Activated T-helper 1 cell treated with anti-CD3 and anti-CD28 coated beads, Interleukin-12 subunit alpha, Interleukin-12 subunit beta, Interleukin-2, Interleukin-4 antibody, amounts not matched to agents 30 ng/mL and 10 ng/mL and 1 ng/mL, durations not matched to agents 14 hours and 24 hours and 36 hours (primary cell): ENCODE data around the gene BPI. TPM values are rescaled to one million over a fixed set of nuclear protein-coding genes. Genes with fewer than 3 reads are reported as not detected.
A peak's percentile ranks its signal among the peaks of the same experiment; 100 is the strongest.
"Not testable (repeated sequence)": the region's sequence is repeated elsewhere in the genome, so short reads cannot be mapped to it uniquely, and the experiment has no call there.

Source experiments
- DNase-seq: peaks from one replicate; pipeline ENCODE4 v3.0.0; 2021; ENCODE audit warnings: low spot score
- H3K27ac Mint-ChIP-seq: one replicate; pipeline ENCODE4 v1.8.0; 2021; ENCODE audit warnings: mild to moderate bottlenecking, mixed read lengths
- H3K27me3 Mint-ChIP-seq: one replicate; pipeline ENCODE4 v1.8.0; 2022; ENCODE audit warnings: mild to moderate bottlenecking, moderate library complexity, mixed read lengths; ENCODE audit not compliant: insufficient read depth
- H3K36me3 Mint-ChIP-seq: one replicate; pipeline ENCODE4 v1.8.0; 2021; ENCODE audit warnings: low read depth, mixed read lengths
- H3K4me1 Mint-ChIP-seq: one replicate; pipeline ENCODE4 v1.8.0; 2021; ENCODE audit warnings: low read depth, mixed read lengths
- H3K4me3 Mint-ChIP-seq: one replicate; pipeline ENCODE4 v1.8.0; 2021; ENCODE audit warnings: mild to moderate bottlenecking, moderate library complexity, mixed read lengths
- H3K9me3 Mint-ChIP-seq: one replicate; pipeline ENCODE4 v1.8.0; 2021; ENCODE audit warnings: mixed read lengths
- intact Hi-C: fragments of 100-400 bp; cut with micrococcal nuclease; formaldehyde crosslinking; loops from one replicate; pipeline ENCODE4 v1.15.1; 2024
- total RNA-seq: library from RNA; stranded (reverse); gene quantifications from 2 replicates; pipeline ENCODE4 v1.2.3, GENCODE V29; 2022

Gene BPI
- not detected in 2 replicates for total RNA-seq

- H3K36me3 Mint-ChIP-seq = no peaks in the 10 kb centered on the region
- no peak within 1 kb of the TSS for H3K4me3 Mint-ChIP-seq
- peak within 1 kb of the TSS; percentile 44 for H3K27ac Mint-ChIP-seq
- H3K27me3 Mint-ChIP-seq = peaks cover 35% of the 10 kb centered on the region
- H3K9me3 Mint-ChIP-seq = no peaks in the 10 kb centered on the region
- intact Hi-C loops = no loop called here
- H3K4me1 Mint-ChIP-seq = peaks cover 20% of the 10 kb centered on the region
- DNase-seq = no peak
Observed at GRCh38 chr20:38303908-38304379, at the start of gene BPI. BPI (plus strand) TSS chr20:38304156; CDS start chr20:38304224, 68 bp downstream.

DNA sequence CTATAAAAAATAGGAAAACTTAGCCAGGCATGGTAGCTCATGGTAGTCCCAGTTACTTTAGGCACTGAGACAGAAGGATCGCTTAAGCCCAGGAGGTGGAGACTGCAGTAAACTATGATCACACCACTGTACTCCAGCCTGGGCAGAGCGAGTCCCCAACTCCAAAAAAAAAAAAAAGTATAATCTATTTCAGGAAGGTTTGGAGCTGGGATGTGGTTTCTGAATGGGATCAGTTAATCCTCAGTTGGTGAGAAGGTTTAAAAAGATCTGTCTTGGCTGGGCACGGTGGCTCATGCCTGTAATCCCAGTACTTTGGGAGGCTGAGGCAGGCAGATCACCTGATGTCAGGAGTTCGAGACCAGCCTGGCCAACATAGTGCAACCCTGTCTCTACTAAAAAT, 49.3 kb upstream of the BPI start:
- H3K27ac Mint-ChIP-seq, H3K36me3 Mint-ChIP-seq, H3K9me3 Mint-ChIP-seq, DNase-seq, H3K27me3 Mint-ChIP-seq, intact Hi-C loops, H3K4me1 Mint-ChIP-seq, H3K4me3 Mint-ChIP-seq: not testable (repeated sequence)

DNA sequence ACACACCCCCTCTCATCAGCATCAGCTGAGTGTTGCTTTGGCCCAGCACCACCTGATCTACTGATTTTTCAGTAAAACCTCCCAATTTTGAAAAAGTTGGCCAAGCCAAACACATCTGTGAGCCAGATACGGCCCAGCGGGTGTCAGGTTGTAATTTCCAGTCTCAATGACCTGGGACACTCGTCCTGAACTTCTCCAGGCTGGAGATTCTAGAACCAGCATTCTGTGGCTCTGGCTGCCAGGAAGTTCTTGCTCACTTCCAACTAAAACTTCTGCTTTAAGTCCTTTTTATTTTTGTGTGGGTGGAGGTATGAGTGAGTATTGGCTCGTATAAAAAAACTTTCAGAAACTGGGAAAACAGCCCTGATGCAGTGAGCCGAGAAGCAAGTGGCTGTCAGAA, 48.6 kb upstream of the BPI start:
- no peak overlapping the region for H3K4me3 Mint-ChIP-seq
- peaks cover 15% of the 10 kb centered on the region for H3K27me3 Mint-ChIP-seq
- no peak overlapping the region for H3K27ac Mint-ChIP-seq
- intact Hi-C loops = no loop called here
- no peaks in the 10 kb centered on the region for H3K4me1 Mint-ChIP-seq
- H3K36me3 Mint-ChIP-seq = no peaks in the 10 kb centered on the region
- H3K9me3 Mint-ChIP-seq = no peaks in the 10 kb centered on the region
- no peak for DNase-seq

GRCh38 chr20:38256021-38256420, 47.9 kb upstream of the BPI start:
- Mint-ChIP-seq H3K27ac (no peak overlapping the region), H3K4me3 (no peak overlapping the region), H3K9me3 (no peaks in the 10 kb centered on the region), H3K27me3 (peaks cover 18% of the 10 kb centered on the region), H3K4me1 (no peaks in the 10 kb centered on the region), H3K36me3 (no peaks in the 10 kb centered on the region)
- no peak for DNase-seq
- intact Hi-C loops = no loop called here

DNA sequence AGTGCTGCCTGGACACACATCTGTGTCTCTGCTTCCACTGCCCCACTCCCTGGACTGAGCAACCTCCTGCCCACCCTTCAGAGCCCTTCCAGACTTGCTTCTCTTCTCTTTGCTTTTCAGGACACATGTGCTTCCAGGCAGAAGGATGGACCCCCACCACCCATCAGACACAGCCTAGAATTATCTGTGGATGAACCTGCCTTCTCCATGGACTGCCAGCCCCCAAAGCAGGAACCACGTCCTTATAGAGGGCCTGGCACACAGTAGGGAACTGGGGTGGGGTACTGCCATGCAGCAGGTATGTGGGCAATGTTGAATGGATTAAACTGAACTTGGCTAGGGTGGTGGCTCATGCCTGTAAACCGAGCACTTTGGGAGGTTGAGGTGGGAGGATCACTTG, 47.0 kb upstream of the BPI start:
- H3K27ac Mint-ChIP-seq = no peak overlapping the region
- intact Hi-C loops = no loop called here
- H3K27me3 Mint-ChIP-seq = peaks cover 21% of the 10 kb centered on the region
- no peaks in the 10 kb centered on the region for H3K36me3 Mint-ChIP-seq
- H3K4me1 Mint-ChIP-seq = no peaks in the 10 kb centered on the region
- no peak overlapping the region for H3K4me3 Mint-ChIP-seq
- H3K9me3 Mint-ChIP-seq = no peaks in the 10 kb centered on the region
- DNase-seq = no peak

GRCh38 chr20:38258545-38259215, 45.3 kb upstream of the BPI start:
- H3K9me3 Mint-ChIP-seq = no peaks in the 10 kb centered on the region
- intact Hi-C loops = no loop called here
- peaks cover 21% of the 10 kb centered on the region for H3K27me3 Mint-ChIP-seq
- no peak for DNase-seq
- H3K4me3 Mint-ChIP-seq = no peak overlapping the region
- no peaks in the 10 kb centered on the region for H3K4me1 Mint-ChIP-seq
- H3K27ac Mint-ChIP-seq = no peak overlapping the region
- no peaks in the 10 kb centered on the region for H3K36me3 Mint-ChIP-seq

- no peak overlapping the region for H3K27ac Mint-ChIP-seq
- H3K27me3 Mint-ChIP-seq = peaks cover 21% of the 10 kb centered on the region
- intact Hi-C loops = no loop called here
- H3K4me3 Mint-ChIP-seq = no peak overlapping the region
- DNase-seq = no peak
- H3K36me3 Mint-ChIP-seq = no peaks in the 10 kb centered on the region
- no peaks in the 10 kb centered on the region for H3K9me3 Mint-ChIP-seq
- H3K4me1 Mint-ChIP-seq = no peaks in the 10 kb centered on the region
Observed at GRCh38 chr20:38260025-38260377, 44.0 kb upstream of the BPI start.

DNA sequence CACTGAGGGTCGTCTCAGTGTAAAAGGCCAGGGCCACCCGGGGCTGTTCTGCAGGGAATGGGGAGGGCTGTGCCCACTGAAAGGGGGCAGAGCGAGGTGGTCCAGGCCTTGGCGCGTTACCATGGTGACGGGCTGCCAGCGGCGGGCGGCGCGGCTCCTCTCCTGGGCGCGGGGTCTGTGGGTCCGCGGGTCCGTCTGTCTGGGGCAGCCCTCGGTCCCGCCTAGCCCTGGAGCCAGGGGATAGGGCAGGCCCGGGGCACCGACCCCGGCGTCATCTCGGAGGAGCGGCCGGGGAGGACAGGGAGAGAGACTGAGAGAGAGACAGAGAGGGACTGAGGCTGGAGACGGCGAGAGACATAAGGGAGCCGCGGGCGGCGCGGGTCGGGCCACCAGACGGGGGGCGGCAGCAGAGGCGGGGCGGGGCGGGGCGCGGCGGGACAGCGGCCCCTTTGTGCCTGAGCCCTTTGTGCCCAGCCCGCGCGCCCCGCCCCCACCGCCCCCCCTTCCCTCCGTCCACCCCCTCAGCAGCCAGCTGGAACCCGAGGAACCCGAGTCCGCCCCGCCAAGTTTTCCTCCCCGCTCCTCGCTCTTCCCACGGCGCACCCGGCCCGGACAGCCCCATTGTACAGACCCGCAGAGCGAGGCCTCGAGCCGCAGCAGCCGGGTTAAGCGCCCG, 43.4 kb upstream of the BPI start, which contains the start of gene KIAA1755:
Gene KIAA1755 (minus strand): TSS at position 358 of the 676 bp plus-strand sequence. CDS start 235 bp downstream, at position 123.
- intact Hi-C loops = no loop called here
- no peaks in the 10 kb centered on the region for H3K9me3 Mint-ChIP-seq

DNA sequence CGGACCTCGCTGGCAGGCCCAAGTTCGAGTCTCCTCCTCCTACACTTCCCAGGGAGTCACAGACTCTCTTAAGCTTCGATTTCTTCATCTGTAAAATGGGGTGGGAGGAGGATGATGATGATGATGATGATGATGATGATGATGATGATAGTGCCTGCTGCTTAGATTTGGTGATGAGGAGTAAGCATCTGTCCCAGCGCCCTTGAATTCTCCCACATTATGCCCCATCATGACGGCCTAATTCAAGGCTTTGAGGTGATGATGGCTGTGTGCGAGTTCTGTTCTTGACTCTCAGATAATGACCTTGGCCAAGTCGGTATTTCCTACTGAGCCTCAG, 42.9 kb upstream of the BPI start:
- no peaks in the 10 kb centered on the region for H3K4me1 Mint-ChIP-seq
- no peaks in the 10 kb centered on the region for H3K36me3 Mint-ChIP-seq
- H3K4me3 Mint-ChIP-seq = no peak overlapping the region
- H3K27me3 Mint-ChIP-seq = peaks cover 19% of the 10 kb centered on the region
- no peak overlapping the region for H3K27ac Mint-ChIP-seq
- DNase-seq = no peak
- H3K9me3 Mint-ChIP-seq = no peaks in the 10 kb centered on the region
- intact Hi-C loops = no loop called here

More for the DNA sequence above, 43.4 kb upstream of the BPI start, which contains the start of gene KIAA1755:
- H3K27me3 Mint-ChIP-seq = peaks cover 19% of the 10 kb centered on the region
- DNase-seq = no peak
- no peaks in the 10 kb centered on the region for H3K36me3 Mint-ChIP-seq
- H3K4me1 Mint-ChIP-seq = no peaks in the 10 kb centered on the region
- no peak within 1 kb of the TSS for H3K27ac Mint-ChIP-seq
- H3K4me3 Mint-ChIP-seq = no peak within 1 kb of the TSS

GRCh38 chr20:38262931-38263330, 41.0 kb upstream of the BPI start:
- Mint-ChIP-seq H3K36me3 (no peaks in the 10 kb centered on the region), H3K27ac (no peak overlapping the region), H3K27me3 (peaks cover 21% of the 10 kb centered on the region), H3K4me3 (no peak overlapping the region), H3K4me1 (no peaks in the 10 kb centered on the region), H3K9me3 (no peaks in the 10 kb centered on the region)
- intact Hi-C loops = no loop called here
- DNase-seq = no peak

DNA sequence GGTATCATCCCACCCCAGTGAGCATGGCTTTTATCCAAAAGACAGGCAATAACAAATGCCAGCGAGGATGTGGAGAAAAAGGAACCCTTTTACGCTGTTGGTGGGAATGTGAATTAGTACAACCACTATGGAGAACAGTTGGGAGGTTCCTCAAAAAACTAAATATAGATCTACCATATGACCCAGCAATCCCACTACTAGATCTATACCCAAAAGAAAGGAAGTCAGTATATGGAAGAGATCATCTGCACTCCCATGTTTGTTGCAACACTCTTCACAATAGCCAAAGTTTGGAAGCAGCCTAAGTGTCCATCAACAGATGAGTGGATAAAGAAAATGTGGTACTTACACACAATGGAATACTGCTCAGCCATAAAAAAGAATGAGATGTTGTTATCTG, 37.5 kb upstream of the BPI start:
- Mint-ChIP-seq H3K27me3 (peaks cover 4% of the 10 kb centered on the region), H3K36me3 (no peaks in the 10 kb centered on the region), H3K27ac (no peak overlapping the region), H3K4me3 (no peak overlapping the region), H3K9me3 (no peaks in the 10 kb centered on the region), H3K4me1 (no peaks in the 10 kb centered on the region)
- no peak for DNase-seq
- intact Hi-C loops = no loop called here

- DNase-seq = no peak
- no peaks in the 10 kb centered on the region for H3K4me1 Mint-ChIP-seq
- no peak overlapping the region for H3K27ac Mint-ChIP-seq
- H3K27me3 Mint-ChIP-seq = peaks cover 4% of the 10 kb centered on the region
- no peaks in the 10 kb centered on the region for H3K36me3 Mint-ChIP-seq
- intact Hi-C loops = no loop called here
- no peak overlapping the region for H3K4me3 Mint-ChIP-seq
- no peaks in the 10 kb centered on the region for H3K9me3 Mint-ChIP-seq
Observed at GRCh38 chr20:38267296-38267695, 36.7 kb upstream of the BPI start.

DNA sequence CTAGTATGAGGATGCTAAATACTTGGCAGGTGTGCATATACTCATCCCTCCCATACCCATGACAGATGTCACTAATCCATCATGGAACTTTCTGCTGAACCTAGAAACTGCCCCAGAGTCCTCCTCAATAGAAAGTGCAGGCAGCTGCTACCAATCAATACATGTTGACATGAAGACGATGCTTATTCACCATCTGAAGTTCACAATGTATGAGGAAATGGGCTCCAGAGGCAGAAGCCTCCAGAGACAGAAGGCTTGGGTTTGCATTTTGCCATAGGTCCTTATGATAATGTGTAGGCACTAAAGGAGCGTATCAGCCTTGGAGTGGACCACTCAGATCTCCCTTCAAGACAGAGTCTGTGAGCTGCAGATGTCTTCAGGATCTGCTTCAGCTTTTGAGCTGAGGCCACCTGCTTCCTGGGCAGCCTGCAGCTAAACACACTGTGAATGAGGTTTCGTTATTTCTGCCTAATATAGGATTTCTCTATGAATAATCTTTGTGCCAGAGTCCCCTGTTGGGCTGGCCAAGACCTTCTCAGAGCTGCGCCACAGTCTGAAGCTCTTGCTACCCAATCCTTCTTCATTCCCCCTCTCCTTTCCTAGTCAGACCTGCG, 35.9 kb upstream of the BPI start:
- no peaks in the 10 kb centered on the region for H3K4me1 Mint-ChIP-seq
- H3K27ac Mint-ChIP-seq = no peak overlapping the region
- H3K36me3 Mint-ChIP-seq = no peaks in the 10 kb centered on the region
- no peak for DNase-seq
- no peak overlapping the region for H3K4me3 Mint-ChIP-seq
- H3K9me3 Mint-ChIP-seq = no peaks in the 10 kb centered on the region
- peaks cover 4% of the 10 kb centered on the region for H3K27me3 Mint-ChIP-seq
- intact Hi-C loops = no loop called here
